ENCODE measurements around the gene CELF6. TPM values are rescaled to one million over a fixed set of nuclear protein-coding genes. Genes with fewer than 3 reads are reported as not detected.

Gene CELF6
- total and polyA plus RNA-seq, 2 donors (not counting 3 experiments of a cell fraction or from before 2014, with no cell fraction given) = 0.17 TPM; not detected in 1

DNA sequence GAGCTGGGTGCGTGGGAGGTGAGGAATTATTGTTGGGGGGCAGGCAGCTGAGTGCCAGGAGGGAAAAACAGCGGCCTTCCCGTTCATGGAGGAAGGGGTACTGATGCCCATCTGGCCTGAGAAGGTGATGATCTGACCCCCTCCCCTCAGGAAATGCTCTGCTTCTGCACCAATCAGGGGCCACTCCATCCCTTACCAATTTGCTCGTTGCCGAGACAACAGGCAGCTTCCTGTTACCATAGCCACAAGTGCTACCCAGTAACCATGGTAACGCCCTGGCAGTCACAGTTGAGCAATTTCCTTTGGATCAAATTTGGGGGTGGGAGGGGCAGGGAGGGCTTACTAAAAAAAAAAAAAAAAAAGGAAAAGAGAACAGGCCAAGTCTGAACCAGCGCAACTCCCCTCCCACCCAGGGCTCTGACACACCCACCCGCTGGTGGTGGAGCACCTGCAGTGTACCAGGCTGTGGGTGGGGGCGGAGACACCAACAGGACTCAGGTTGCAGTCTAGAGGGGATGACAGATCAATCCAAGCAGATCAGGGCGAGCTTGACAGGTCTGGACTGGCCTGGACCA is 13.7 kb downstream of the CELF6 start:
- POLR2A ChIA-PET = no interaction called here
- H3K4me2 ChIP-seq (ENCODE audit: insufficient read depth, low read length) = no peak overlapping the region
- TF ChIP-seq, protein P1, sequence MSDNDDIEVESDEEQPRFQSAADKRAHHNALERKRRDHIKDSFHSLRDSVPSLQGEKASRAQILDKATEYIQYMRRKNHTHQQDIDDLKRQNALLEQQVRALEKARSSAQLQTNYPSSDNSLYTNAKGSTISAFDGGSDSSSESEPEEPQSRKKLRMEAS (IDR thresholded peaks at IDR 0.05; ENCODE audit: insufficient read depth, insufficient read length) = no peak
- no peak for TF ChIP-seq MYC (IDR thresholded peaks at IDR 0.05; ENCODE audit: low read depth, low read length)
- no peak for TF ChIP-seq POLR2A (IDR thresholded peaks at IDR 0.05; ENCODE audit: low read depth, low read length)
- no peak for TF ChIP-seq POLR2AphosphoS5 (IDR thresholded peaks at IDR 0.05; ENCODE audit: insufficient read depth, low read depth, low read length)
- no peak for TF ChIP-seq FOS (IDR thresholded peaks at IDR 0.05; ENCODE audit: borderline replicate concordance, insufficient read depth, low read length)
- no peak for TF ChIP-seq GATA2 (IDR thresholded peaks at IDR 0.05; ENCODE audit: insufficient read depth, insufficient read length, low read depth, low read length)
- TF ChIP-seq JUN (IDR thresholded peaks at IDR 0.05; ENCODE audit: borderline replicate concordance, insufficient read depth, insufficient read length, low read depth) = no peak
- no peak for TF ChIP-seq EZH2 (IDR thresholded peaks at IDR 0.05; ENCODE audit: borderline replicate concordance, low read depth, low read length, severe bottlenecking)
- TF ChIP-seq, protein P2, sequence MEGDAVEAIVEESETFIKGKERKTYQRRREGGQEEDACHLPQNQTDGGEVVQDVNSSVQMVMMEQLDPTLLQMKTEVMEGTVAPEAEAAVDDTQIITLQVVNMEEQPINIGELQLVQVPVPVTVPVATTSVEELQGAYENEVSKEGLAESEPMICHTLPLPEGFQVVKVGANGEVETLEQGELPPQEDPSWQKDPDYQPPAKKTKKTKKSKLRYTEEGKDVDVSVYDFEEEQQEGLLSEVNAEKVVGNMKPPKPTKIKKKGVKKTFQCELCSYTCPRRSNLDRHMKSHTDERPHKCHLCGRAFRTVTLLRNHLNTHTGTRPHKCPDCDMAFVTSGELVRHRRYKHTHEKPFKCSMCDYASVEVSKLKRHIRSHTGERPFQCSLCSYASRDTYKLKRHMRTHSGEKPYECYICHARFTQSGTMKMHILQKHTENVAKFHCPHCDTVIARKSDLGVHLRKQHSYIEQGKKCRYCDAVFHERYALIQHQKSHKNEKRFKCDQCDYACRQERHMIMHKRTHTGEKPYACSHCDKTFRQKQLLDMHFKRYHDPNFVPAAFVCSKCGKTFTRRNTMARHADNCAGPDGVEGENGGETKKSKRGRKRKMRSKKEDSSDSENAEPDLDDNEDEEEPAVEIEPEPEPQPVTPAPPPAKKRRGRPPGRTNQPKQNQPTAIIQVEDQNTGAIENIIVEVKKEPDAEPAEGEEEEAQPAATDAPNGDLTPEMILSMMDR (IDR thresholded peaks at IDR 0.05; ENCODE audit: extremely low read depth in 1 of 2, insufficient read depth in 1 of 2, low read depth in 1 of 2, low read length in 2 of 2) = no peak
- no peaks in the 10 kb centered on the region for H3K36me3 ChIP-seq (ENCODE audit: control insufficient read depth in 2 of 2, extremely low read depth in 1 of 2, insufficient read depth in 2 of 2, low read length in 2 of 2)
- CTCF ChIA-PET = no interaction called here
- H2AFZ ChIP-seq (ENCODE audit: low read depth, low read length) = no peak overlapping the region
- H3K27ac ChIP-seq (ENCODE audit: insufficient read depth, low read depth, low read length) = no peak overlapping the region
- H3K4me3 ChIP-seq (replicated peaks in 1 of 3; ENCODE audit: insufficient read depth in 1 of 3, low read depth in 1 of 3, low read length in 3 of 3) = no peak overlapping the region
- no TSS peak for BruUV-seq (replicated peaks)
- dilution Hi-C loops (cut with MboI; ENCODE audit: extremely low pct_ligation_motif_present, low sequenced_read_pairs) (no loop called here), intact Hi-C loops (cut with micrococcal nuclease) (no loop called here)
- FAIRE-seq (no peak), DNase-seq (ENCODE audit: low read depth, low spot score) (no peak)
- H3K9me1 ChIP-seq (replicated peaks; ENCODE audit: control insufficient read depth, extremely low read depth, insufficient read depth, low read length) = no peaks in the 10 kb centered on the region
- H4K20me1 ChIP-seq (replicated peaks; ENCODE audit: control insufficient read depth, extremely low read depth, insufficient read depth, low read length) = no peaks in the 10 kb centered on the region
- H3K9ac ChIP-seq (replicated peaks; ENCODE audit: extremely low read depth, insufficient read depth, low read length) = no peak overlapping the region
- no peaks in the 10 kb centered on the region for H3K9me3 ChIP-seq (replicated peaks; ENCODE audit: control insufficient read depth, insufficient read depth, low read length)
- no peaks in the 10 kb centered on the region for H3K4me1 ChIP-seq (ENCODE audit: control insufficient read depth, extremely low read depth, insufficient read depth, low read length)
- no peaks in the 10 kb centered on the region for H3K79me2 ChIP-seq (ENCODE audit: control insufficient read depth, insufficient read depth, low read length)
- H3K27me3 ChIP-seq (ENCODE audit: control insufficient read depth in 2 of 2, insufficient read depth in 2 of 2, low read length in 2 of 2) = peaks cover 0 to 2% of the 10 kb centered on the region in 2 experiments
